ENCODE data around the gene KMT2E.
A peak's percentile ranks its signal among the peaks of the same experiment; 100 is the strongest.

GRCh38 chr7:105013221-105013815 lies 687 bp upstream of the KMT2E start:
- TF ChIP-seq CTCF (IDR thresholded peaks at IDR 0.05) (peak; percentile 32 to 85 (median 68)), POLR2A (IDR thresholded peaks at IDR 0.05) (peak; percentile 97 to 98), EP300 (IDR thresholded peaks at IDR 0.05) (no peak)
